ENCODE measurements around the gene IGFBP6. TPM values are rescaled to one million over a fixed set of nuclear protein-coding genes. Genes with fewer than 3 reads are reported as not detected.
"Not testable (repeated sequence)": the region's sequence is repeated elsewhere in the genome, so short reads cannot be mapped to it uniquely, and the experiment has no call there.

Gene IGFBP6
- polyA plus RNA-seq, 4 donors: 3.4 to 135 (median 7.1) TPM

DNA sequence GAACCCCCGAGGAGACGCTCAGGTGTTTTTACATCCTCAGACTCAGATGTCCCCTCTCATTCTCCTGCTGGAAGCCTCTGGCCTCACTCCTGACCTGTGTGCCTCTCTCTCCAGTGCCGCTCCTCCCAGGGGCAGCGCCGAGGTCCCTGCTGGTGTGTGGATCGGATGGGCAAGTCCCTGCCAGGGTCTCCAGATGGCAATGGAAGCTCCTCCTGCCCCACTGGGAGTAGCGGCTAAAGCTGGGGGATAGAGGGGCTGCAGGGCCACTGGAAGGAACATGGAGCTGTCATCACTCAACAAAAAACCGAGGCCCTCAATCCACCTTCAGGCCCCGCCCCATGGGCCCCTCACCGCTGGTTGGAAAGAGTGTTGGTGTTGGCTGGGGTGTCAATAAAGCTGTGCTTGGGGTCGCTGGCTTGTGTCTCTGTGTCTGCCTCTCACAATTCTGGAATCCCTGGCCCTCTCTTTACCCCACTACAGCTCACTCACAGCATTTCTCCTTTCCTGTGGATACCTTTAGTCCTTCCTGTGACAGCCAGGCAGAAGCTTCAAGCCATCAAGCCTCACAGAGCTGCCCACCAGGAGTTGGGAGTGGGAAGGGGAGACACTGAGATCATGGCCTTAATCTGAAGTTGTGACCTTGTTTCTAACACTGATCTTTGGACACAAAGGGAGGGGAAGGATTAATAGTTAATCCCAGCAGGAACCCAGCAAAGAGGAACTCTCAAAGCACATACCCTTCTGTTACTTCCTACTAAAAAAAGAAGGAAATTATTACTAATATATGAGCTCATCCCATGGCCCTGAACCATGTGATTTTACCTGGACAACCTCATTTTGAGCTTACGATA, 4.7 kb downstream of the IGFBP6 start:
- no peaks in the 10 kb centered on the region for H3K9me3 ChIP-seq (ENCODE audit: control insufficient read depth in 2 of 2, insufficient read depth in 1 of 2, low read depth in 1 of 2, low read length in 1 of 2)
- WGBS, 3 donors: 79 to 87% (median 86%) methylated on average over 12 of the region's 12 CpGs
- H3K36me3 ChIP-seq (ENCODE audit: control insufficient read depth in 3 of 3, insufficient read depth in 2 of 3, low read depth in 1 of 3, low read length in 3 of 3): peaks cover 0 to 14% (median 0%) of the 10 kb centered on the region in 3 donors
- peaks cover 0 to 6% (median 0%) of the 10 kb centered on the region in 3 donors for H3K27me3 ChIP-seq (ENCODE audit: control insufficient read depth in 3 of 3, insufficient read depth in 3 of 3, low read length in 3 of 3)
- H3K27ac ChIP-seq (ENCODE audit: low read depth in 1 of 3, low read length in 2 of 3): peak overlapping the region; percentile 86 to 97 (median 90)
- no peak for FAIRE-seq
- no peak overlapping the region for H3K4me3 ChIP-seq (ENCODE audit: low read depth in 1 of 3, low read length in 3 of 3)
- DNase-seq: peak; percentile 78
- peaks cover 9 to 73% (median 22%) of the 10 kb centered on the region in 3 donors for H3K4me1 ChIP-seq (ENCODE audit: control insufficient read depth in 3 of 3, insufficient read depth in 2 of 3, low read depth in 1 of 3, low read length in 2 of 3)

DNA sequence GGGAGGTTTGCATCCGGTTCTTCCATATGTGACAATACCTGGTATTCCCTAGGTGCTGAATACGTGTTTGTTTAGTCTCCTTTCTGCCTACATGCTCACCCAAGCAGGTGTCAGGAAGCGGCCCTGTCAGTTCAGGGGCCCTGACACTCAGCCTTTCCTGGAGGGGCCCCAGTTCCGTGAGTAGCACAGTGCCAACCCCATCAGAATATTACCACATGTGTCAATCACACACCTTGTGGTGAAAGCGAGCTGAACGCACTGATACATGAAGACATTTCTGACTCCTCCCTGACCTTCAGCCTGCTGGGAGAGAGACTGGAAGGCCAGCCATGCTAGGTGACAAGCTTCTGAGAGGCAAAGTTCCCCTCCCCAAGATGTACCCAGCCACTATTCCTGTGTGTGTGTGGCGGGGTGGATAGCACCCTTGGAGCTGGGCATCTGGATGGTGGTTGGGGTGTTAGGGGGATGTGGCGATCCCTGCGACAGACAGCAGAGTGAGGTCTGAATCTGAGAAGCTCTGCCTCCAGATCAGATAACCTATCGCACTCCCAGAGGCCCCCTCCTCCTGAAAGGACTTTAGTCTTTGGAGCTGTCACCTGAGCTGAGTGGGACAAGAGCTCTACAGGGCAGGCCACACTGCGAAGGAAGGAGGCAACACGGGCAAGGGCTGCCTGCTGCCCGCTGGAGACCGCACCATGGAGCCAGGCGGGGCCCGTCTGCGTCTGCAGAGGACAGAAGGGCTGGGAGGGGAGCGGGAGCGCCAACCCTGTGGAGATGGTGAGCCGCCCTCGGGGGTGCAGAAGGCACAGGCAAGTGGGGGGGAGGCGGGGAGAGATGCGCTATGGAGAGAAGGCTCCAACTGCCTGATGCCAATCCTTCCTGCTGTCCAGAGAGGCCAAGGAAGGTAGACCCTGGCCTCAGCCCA, 5.7 kb downstream of the IGFBP6 start, which contains the start of gene SOAT2:
SOAT2 (plus strand) TSS at position 604 of the 925 bp plus-strand sequence; CDS start at position 696, 92 bp downstream.
- WGBS, 3 donors: 27 to 64% (median 38%) methylated on average over 22 to 23 of the region's 23 CpGs
- FAIRE-seq: no peak
- no peaks in the 10 kb centered on the region for H3K27me3 ChIP-seq (ENCODE audit: control insufficient read depth in 3 of 3, insufficient read depth in 3 of 3, low read length in 3 of 3)

DNA sequence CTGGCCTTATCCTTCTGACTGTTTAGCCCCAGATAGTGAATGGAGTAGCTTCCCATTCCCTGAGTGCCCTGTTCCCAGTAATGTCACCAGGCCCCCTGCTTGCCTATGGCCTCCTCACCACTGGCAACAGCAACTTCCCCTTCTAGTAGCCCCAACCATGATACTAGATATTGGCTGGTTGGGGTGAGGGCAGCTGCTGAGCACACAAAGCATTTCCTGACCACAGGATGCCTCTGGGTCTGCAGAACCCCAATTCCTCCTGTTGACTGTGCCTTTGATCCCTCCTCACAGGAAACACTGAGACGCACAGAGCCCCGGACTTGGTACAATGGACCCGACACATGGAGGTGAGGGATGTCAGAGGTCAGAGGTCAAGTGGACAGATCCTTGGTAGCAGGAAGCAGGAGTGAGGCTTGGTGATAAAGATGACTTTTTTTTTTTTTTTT, 6.4 kb downstream of the IGFBP6 start:
- H3K27ac ChIP-seq (ENCODE audit: low read depth in 1 of 3, low read length in 2 of 3): peak overlapping the region; percentile 86 to 97 (median 90)
- DNase-seq (peak in 1 of 2 donors; percentile 55), FAIRE-seq (no peak)
- no peaks in the 10 kb centered on the region for H3K9me3 ChIP-seq (ENCODE audit: control insufficient read depth in 2 of 2, insufficient read depth in 1 of 2, low read depth in 1 of 2, low read length in 1 of 2)
- H3K36me3 ChIP-seq (ENCODE audit: control insufficient read depth in 3 of 3, insufficient read depth in 2 of 3, low read depth in 1 of 3, low read length in 3 of 3): peaks cover 0 to 16% (median 0%) of the 10 kb centered on the region in 3 donors
- WGBS, 3 donors: 9 to 33% (median 16%) methylated on average over 3 of the region's 3 CpGs
- H3K4me3 ChIP-seq (ENCODE audit: low read depth in 1 of 3, low read length in 3 of 3): peak overlapping the region in 2 of 3 donors; percentile 36 to 41
- H3K4me1 ChIP-seq (ENCODE audit: control insufficient read depth in 3 of 3, insufficient read depth in 2 of 3, low read depth in 1 of 3, low read length in 2 of 3): peaks cover 9 to 59% (median 17%) of the 10 kb centered on the region in 3 donors
- H3K27me3 ChIP-seq (ENCODE audit: control insufficient read depth in 3 of 3, insufficient read depth in 3 of 3, low read length in 3 of 3): no peaks in the 10 kb centered on the region

More for the DNA sequence above, 5.7 kb downstream of the IGFBP6 start, which contains the start of gene SOAT2:
- no peaks in the 10 kb centered on the region for H3K9me3 ChIP-seq (ENCODE audit: control insufficient read depth in 2 of 2, insufficient read depth in 1 of 2, low read depth in 1 of 2, low read length in 1 of 2)
- peaks cover 0 to 15% (median 0%) of the 10 kb centered on the region in 3 donors for H3K36me3 ChIP-seq (ENCODE audit: control insufficient read depth in 3 of 3, insufficient read depth in 2 of 3, low read depth in 1 of 3, low read length in 3 of 3)
- peaks cover 9 to 66% (median 19%) of the 10 kb centered on the region in 3 donors for H3K4me1 ChIP-seq (ENCODE audit: control insufficient read depth in 3 of 3, insufficient read depth in 2 of 3, low read depth in 1 of 3, low read length in 2 of 3)
- H3K27ac ChIP-seq (ENCODE audit: low read depth in 1 of 3, low read length in 2 of 3): peak within 1 kb of the TSS; percentile 86 to 97 (median 90)
- peak; percentile 81 to 92 for DNase-seq
- H3K4me3 ChIP-seq (ENCODE audit: low read depth in 1 of 3, low read length in 3 of 3): peak within 1 kb of the TSS in 2 of 3 donors; percentile 36 to 41

DNA sequence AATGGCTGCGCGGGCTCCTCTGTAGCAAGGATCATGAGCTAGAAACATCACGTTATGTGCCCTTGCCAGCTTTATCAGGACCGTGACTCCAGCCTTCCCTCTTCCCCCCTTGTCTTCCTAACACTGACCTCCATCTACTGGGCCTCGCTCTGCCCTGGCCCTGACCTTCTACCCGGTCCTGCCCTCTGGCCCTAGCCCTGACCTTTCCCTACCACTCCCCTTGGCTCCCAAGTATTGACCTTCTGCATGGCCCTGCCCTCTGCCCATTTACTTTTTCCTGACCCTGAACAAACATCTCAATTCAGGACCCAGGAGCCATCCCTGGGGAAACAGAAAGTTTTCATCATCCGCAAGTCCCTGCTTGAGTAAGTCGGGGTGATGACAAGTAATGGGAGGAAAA, 7.8 kb downstream of the IGFBP6 start:
- no peak for DNase-seq
- H3K27me3 ChIP-seq (ENCODE audit: control insufficient read depth in 3 of 3, insufficient read depth in 3 of 3, low read length in 3 of 3): no peaks in the 10 kb centered on the region
- no peak overlapping the region for H3K27ac ChIP-seq (ENCODE audit: low read depth in 1 of 3, low read length in 2 of 3)
- H3K36me3 ChIP-seq (ENCODE audit: control insufficient read depth in 3 of 3, insufficient read depth in 2 of 3, low read depth in 1 of 3, low read length in 3 of 3): peaks cover 0 to 22% (median 0%) of the 10 kb centered on the region in 3 donors
- H3K4me3 ChIP-seq (ENCODE audit: low read depth in 1 of 3, low read length in 3 of 3): peak overlapping the region in 1 of 3 donors; percentile 1
- no peak for FAIRE-seq
- WGBS, 3 donors: 88 to 97% (median 96%) methylated on average over 8 of the region's 8 CpGs
- no peaks in the 10 kb centered on the region for H3K9me3 ChIP-seq (ENCODE audit: control insufficient read depth in 2 of 2, insufficient read depth in 1 of 2, low read depth in 1 of 2, low read length in 1 of 2)
- H3K4me1 ChIP-seq (ENCODE audit: control insufficient read depth in 3 of 3, insufficient read depth in 2 of 3, low read depth in 1 of 3, low read length in 2 of 3): peaks cover 9 to 53% (median 14%) of the 10 kb centered on the region in 3 donors

GRCh38 chr12:53105712-53106439, 8.4 kb downstream of the IGFBP6 start:
- 88 to 93% (median 91%) methylated on average over 7 of the region's 7 CpGs for WGBS, 3 donors
- no peak for DNase-seq
- no peak overlapping the region for H3K4me3 ChIP-seq (ENCODE audit: low read depth in 1 of 3, low read length in 3 of 3)
- no peak overlapping the region for H3K27ac ChIP-seq (ENCODE audit: low read depth in 1 of 3, low read length in 2 of 3)
- H3K27me3 ChIP-seq (ENCODE audit: control insufficient read depth in 3 of 3, insufficient read depth in 3 of 3, low read length in 3 of 3): no peaks in the 10 kb centered on the region
- H3K4me1 ChIP-seq (ENCODE audit: control insufficient read depth in 3 of 3, insufficient read depth in 2 of 3, low read depth in 1 of 3, low read length in 2 of 3): peaks cover 9 to 53% (median 14%) of the 10 kb centered on the region in 3 donors
- no peak for FAIRE-seq
- peaks cover 0 to 22% (median 0%) of the 10 kb centered on the region in 3 donors for H3K36me3 ChIP-seq (ENCODE audit: control insufficient read depth in 3 of 3, insufficient read depth in 2 of 3, low read depth in 1 of 3, low read length in 3 of 3)
- H3K9me3 ChIP-seq (ENCODE audit: control insufficient read depth in 2 of 2, insufficient read depth in 1 of 2, low read depth in 1 of 2, low read length in 1 of 2): no peaks in the 10 kb centered on the region

DNA sequence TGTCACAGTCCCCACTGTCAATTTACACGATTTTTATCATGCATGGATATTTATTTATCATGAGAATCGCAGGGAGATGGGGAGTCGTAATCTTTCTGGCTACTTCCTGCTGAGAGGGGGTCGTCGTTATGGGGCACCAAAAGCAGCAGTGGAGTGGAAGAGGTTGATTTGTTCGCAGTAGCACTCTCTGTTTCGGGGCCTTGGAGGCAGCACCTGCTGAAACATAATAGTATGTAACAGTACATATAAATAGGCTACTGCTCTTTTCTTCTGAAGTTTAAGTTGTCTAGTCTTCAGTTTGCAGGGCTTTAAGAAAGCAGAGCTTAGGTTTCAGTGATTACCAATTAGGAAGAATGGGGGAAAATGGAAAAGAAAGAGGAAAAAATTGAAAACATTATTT, 9.7 kb downstream of the IGFBP6 start:
- 54 to 73% (median 71%) methylated on average over 7 of the region's 7 CpGs for WGBS, 3 donors
- Histone ChIP-seq H3K27ac (ENCODE audit: low read depth in 1 of 3, low read length in 2 of 3) (no peak overlapping the region), H3K9me3 (ENCODE audit: control insufficient read depth in 2 of 2, insufficient read depth in 1 of 2, low read depth in 1 of 2, low read length in 1 of 2) (no peaks in the 10 kb centered on the region), H3K27me3 (ENCODE audit: control insufficient read depth in 3 of 3, insufficient read depth in 3 of 3, low read length in 3 of 3) (no peaks in the 10 kb centered on the region), H3K4me1 (ENCODE audit: control insufficient read depth in 3 of 3, insufficient read depth in 2 of 3, low read depth in 1 of 3, low read length in 2 of 3) (peaks cover 9 to 50% (median 14%) of the 10 kb centered on the region in 3 donors), H3K36me3 (ENCODE audit: control insufficient read depth in 3 of 3, insufficient read depth in 2 of 3, low read depth in 1 of 3, low read length in 3 of 3) (peaks cover 0 to 22% (median 0%) of the 10 kb centered on the region in 3 donors), H3K4me3 (ENCODE audit: low read depth in 1 of 3, low read length in 3 of 3) (no peak overlapping the region)
- no peak for FAIRE-seq
- no peak for DNase-seq

GRCh38 chr12:53112431-53112830, 15.0 kb downstream of the IGFBP6 start:
- H3K9me3 ChIP-seq (ENCODE audit: control insufficient read depth in 2 of 2, insufficient read depth in 1 of 2, low read depth in 1 of 2, low read length in 1 of 2); FAIRE-seq; H3K4me3 ChIP-seq (ENCODE audit: low read depth in 1 of 3, low read length in 3 of 3); H3K27me3 ChIP-seq (ENCODE audit: control insufficient read depth in 3 of 3, insufficient read depth in 3 of 3, low read length in 3 of 3); H3K27ac ChIP-seq (ENCODE audit: low read depth in 1 of 3, low read length in 2 of 3): not testable (repeated sequence)
- peak in 1 of 2 donors; percentile 15 for DNase-seq
- 90 to 94% (median 90%) methylated on average over 6 to 7 of the region's 7 CpGs for WGBS, 3 donors
- Histone ChIP-seq H3K4me1 (ENCODE audit: control insufficient read depth in 3 of 3, insufficient read depth in 2 of 3, low read depth in 1 of 3, low read length in 2 of 3) (peaks cover 0 to 25% (median 0%) of the 10 kb centered on the region in 3 donors), H3K36me3 (ENCODE audit: control insufficient read depth in 3 of 3, insufficient read depth in 2 of 3, low read depth in 1 of 3, low read length in 3 of 3) (peaks cover 0 to 25% (median 0%) of the 10 kb centered on the region in 3 donors)
